Natural killer cell treated with Interleukin-12 subunit alpha and Interleukin-12 subunit beta and Interleukin-15 and Interleukin-18, amount 100 ng/mL, for 72 hours (primary cell): Measurements from ENCODE around the gene PAQR5. TPM values are rescaled to one million over a fixed set of nuclear protein-coding genes. Genes with fewer than 3 reads are reported as not detected.
"Not testable (repeated sequence)": the region's sequence is repeated elsewhere in the genome, so short reads cannot be mapped to it uniquely, and the experiment has no call there.

Experiments used
- ATAC-seq, 2 donors: fragments of 150-1000 bp; cut with Tn5 transposase in 1 of 2; sonication (Bioruptor Pico), chemical (Tn5 transposase) in 1 of 2; 2 replicates each; pipeline ENCODE4 v1.10.0; 2021
- DNase-seq: peaks from one replicate; pipeline ENCODE4 v3.0.0; 2022; ENCODE audit warnings: low spot score
- H3K27ac Mint-ChIP-seq, 2 donors: 1 replicate in 1 of 2; 2 replicates in 1 of 2; pipeline ENCODE4 v1.8.0; 2022; ENCODE audit warnings: mixed read lengths in 2 of 2, mild to moderate bottlenecking in 1 of 2, moderate library complexity in 1 of 2
- H3K27me3 Mint-ChIP-seq, 2 donors: 1 replicate in 1 of 2; 2 replicates in 1 of 2; pipeline ENCODE4 v1.8.0; 2022; ENCODE audit warnings: mixed read lengths in 2 of 2
- H3K36me3 Mint-ChIP-seq: one replicate; pipeline ENCODE4 v1.8.0; 2022; ENCODE audit warnings: mixed read lengths
- H3K4me1 Mint-ChIP-seq, 2 donors: 1 replicate in 1 of 2; 2 replicates in 1 of 2; pipeline ENCODE4 v1.8.0; 2022; ENCODE audit warnings: low read depth in 2 of 2, mixed read lengths in 2 of 2, mild to moderate bottlenecking in 1 of 2
- H3K4me3 Mint-ChIP-seq: one replicate; pipeline ENCODE4 v1.8.0; 2022; ENCODE audit warnings: mixed read lengths
- H3K9me3 Mint-ChIP-seq: 2 replicates; pipeline ENCODE4 v1.8.0; 2022; ENCODE audit warnings: mixed read lengths
- total RNA-seq, 2 donors: library from RNA; stranded (reverse); gene quantifications; one replicate each; pipeline ENCODE4 v1.2.3, GENCODE V29; 2022

Gene PAQR5
- total RNA-seq, 2 donors from 2014 or later = not detected

DNA sequence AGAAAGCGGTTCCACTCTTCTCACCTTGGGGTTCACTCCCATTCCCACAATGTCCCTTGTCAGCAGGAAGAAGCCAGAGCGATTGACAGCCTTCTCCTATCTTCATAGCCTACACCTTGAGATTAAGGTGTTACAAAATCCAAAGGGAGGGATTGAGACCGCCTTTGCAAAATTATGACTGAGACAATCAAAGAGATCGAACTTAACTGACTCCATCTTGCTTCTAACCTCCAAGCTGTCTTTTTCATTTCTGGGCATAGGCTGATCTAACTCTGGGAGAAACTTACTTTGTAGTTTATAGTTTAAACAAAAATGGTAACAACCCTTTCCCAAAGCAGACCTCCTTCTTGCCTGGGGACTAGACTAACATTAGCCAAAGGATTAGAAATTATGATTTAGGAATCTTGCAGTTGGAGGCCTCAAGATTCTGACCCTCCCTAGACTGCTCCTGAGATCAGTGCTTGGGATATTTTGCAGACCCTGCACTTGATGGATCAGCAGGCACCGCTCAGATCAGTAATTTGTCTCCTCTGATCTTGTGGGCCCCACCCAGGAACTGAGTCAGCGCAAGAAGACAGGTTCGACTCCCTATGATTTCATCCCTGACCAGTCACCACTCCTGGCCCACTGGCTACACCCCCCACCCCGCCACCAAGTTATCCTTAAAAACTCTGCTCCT is 40.0 kb downstream of the PAQR5 start:
- H3K27ac Mint-ChIP-seq = no peak overlapping the region
- ATAC-seq = no peak
- H3K4me1 Mint-ChIP-seq = no peaks in the 10 kb centered on the region
- no peak for DNase-seq
- no peaks in the 10 kb centered on the region for H3K36me3 Mint-ChIP-seq
- peaks cover 4 to 17% of the 10 kb centered on the region in 2 donors for H3K27me3 Mint-ChIP-seq
- no peak overlapping the region for H3K4me3 Mint-ChIP-seq
- H3K9me3 Mint-ChIP-seq = no peaks in the 10 kb centered on the region

DNA sequence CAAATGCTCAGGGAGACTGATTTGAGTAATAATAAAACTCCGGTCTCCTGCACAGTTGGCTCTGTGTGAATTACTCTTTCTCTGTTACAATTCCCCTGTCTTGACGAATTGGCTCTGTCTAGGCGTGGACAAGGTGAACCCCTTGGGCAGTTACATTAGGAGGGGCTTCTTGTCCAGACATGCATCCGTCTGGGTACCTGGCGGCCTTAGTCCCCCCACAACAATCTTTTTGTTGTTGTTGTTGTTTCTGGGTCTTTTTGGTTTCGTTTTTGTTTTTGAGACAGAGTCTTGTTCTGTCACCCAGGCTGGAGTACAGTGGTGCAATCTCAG is 40.5 kb downstream of the PAQR5 start:
- DNase-seq, H3K9me3 Mint-ChIP-seq, ATAC-seq, H3K36me3 Mint-ChIP-seq, H3K27ac Mint-ChIP-seq, H3K4me1 Mint-ChIP-seq, H3K4me3 Mint-ChIP-seq: not testable (repeated sequence)
- H3K27me3 Mint-ChIP-seq = peaks cover 3 to 20% of the 10 kb centered on the region in 2 donors

DNA sequence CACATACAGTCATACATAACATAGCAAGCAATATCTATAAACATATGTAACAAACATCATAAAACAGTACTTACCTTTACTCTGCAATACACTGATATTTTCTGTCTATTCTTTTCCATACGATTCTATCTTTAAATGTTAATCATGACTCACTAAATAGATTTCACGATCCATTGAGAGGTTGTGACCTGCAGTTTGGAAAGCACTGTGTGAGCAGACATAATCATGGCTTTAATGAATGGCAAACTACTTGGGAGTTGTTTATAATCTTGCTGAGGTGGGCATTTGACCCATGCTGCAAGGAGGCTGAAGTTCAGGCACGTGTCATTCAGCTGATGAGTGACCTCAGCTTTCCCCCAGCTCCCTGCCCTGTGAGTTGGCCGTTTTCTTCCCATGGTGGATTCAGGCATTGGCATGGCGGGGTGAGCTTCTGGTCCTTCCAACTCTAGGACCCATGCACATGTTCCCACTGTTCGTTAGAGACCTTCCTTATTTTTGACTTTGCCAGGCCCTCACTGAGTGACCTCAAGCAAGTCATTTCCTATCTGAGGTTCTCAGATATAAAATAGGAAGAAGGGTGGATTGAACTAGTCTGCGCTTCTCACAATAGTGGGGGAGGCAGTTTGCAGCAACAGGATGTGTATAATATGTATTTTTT is 41.7 kb downstream of the PAQR5 start:
- H3K36me3 Mint-ChIP-seq = no peaks in the 10 kb centered on the region
- ATAC-seq (no peak), DNase-seq (no peak)
- no peak overlapping the region for H3K4me3 Mint-ChIP-seq
- peaks cover 0 to 19% of the 10 kb centered on the region in 2 donors for H3K27me3 Mint-ChIP-seq
- no peak overlapping the region for H3K27ac Mint-ChIP-seq
- no peaks in the 10 kb centered on the region for H3K4me1 Mint-ChIP-seq
- no peaks in the 10 kb centered on the region for H3K9me3 Mint-ChIP-seq

DNA sequence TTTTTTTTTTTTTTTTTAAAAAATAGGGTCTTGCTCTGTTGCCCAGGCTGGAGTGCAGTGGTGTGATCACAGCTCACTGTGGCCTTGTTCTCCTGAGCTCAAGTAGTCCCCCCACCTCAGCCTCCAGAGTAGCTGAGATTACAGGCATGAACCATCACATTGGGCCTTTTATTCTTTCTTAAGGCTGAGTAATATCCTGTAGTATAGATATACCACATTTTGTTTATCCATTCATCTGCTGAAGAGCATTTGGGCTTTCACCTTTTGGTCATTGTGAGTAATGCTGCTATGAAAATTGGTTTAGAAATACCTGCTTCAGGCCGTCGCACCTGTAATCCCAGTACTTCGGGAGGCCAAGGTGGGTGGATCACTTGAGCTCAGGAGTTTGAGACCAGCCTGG is 42.6 kb downstream of the PAQR5 start:
- Mint-ChIP-seq H3K27ac (no peak overlapping the region), H3K27me3 (peaks cover 0 to 19% of the 10 kb centered on the region in 2 donors), H3K4me1 (no peaks in the 10 kb centered on the region), H3K4me3 (no peak overlapping the region), H3K9me3 (no peaks in the 10 kb centered on the region), H3K36me3 (no peaks in the 10 kb centered on the region)
- DNase-seq (no peak), ATAC-seq (no peak)

DNA sequence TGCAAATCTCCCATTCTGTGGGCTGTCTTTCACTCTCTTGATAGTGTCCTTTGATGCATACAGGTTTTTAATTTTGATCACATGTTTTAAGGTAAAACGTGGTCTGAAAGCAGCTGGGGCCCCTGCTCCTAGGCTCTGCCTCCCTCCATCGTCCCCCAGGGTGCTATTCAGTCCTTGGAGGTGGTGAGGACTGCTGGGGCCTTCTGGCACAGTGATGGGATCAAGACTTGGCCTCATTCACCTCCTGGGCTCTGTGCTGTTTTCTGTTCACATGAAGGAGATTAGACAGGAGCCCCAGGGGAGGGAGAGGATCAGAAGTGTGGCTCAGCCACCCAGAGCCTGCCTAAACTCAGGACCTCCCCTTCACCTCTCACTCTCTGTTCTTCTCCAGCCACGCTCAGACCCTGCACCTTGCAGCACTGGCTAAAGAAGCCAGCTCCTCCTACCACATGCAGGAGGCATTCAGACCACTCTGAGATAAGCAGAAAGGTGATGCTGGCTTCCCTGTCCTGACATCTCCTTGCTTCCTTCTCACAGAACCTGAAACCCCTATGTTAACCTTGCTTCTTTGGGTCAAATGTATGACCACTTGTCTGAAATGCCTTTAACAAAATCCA is 43.9 kb downstream of the PAQR5 start:
- DNase-seq (no peak), ATAC-seq (peak in 1 of 2 donors; percentile 36)
- Mint-ChIP-seq H3K4me1 (no peaks in the 10 kb centered on the region), H3K9me3 (no peaks in the 10 kb centered on the region), H3K4me3 (no peak overlapping the region), H3K27me3 (peaks cover 0 to 19% of the 10 kb centered on the region in 2 donors), H3K36me3 (no peaks in the 10 kb centered on the region), H3K27ac (no peak overlapping the region)

DNA sequence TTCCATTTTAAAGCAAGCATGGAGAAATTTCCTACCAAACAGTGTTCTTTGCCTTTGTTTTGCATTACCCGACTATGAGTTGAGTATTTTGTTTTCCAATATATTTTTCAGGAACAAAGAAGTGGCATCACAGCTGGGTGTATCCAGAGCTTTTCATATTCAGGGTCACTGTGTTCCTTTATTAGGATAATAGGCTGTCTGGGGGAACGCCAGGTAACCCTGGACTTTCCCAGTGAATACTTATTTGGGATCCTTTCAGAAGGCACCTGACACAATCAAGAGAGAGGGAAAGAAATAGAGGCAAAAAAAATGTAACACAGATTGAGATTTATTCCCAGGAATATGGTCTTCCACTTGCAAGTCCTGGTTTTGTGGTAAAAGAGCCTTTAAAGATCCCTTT is 44.4 kb downstream of the PAQR5 start:
- H3K27ac Mint-ChIP-seq = no peak overlapping the region
- peaks cover 0 to 19% of the 10 kb centered on the region in 2 donors for H3K27me3 Mint-ChIP-seq
- no peaks in the 10 kb centered on the region for H3K4me1 Mint-ChIP-seq
- no peaks in the 10 kb centered on the region for H3K36me3 Mint-ChIP-seq
- H3K9me3 Mint-ChIP-seq = no peaks in the 10 kb centered on the region
- DNase-seq = no peak
- no peak for ATAC-seq
- H3K4me3 Mint-ChIP-seq = no peak overlapping the region

DNA sequence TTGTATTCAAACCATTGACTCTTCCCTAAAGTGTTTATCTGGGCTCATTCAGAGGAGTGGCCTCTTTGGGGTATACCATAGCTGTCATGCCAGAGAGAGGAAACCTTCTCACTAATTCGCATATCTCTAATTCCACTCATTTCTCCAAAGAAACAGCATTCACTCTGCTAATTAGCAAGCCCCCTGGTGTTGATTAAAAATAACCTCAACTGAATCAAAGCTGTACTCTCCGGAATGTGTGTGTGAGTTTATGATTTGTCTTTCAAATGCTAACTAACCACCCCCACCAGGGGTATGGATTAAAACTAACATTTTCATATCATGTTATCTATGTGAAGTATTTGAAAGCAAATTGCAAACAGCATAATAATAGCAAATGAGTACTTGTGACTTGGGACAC is 45.5 kb downstream of the PAQR5 start:
- no peaks in the 10 kb centered on the region for H3K36me3 Mint-ChIP-seq
- DNase-seq (no peak), ATAC-seq (no peak)
- no peaks in the 10 kb centered on the region for H3K9me3 Mint-ChIP-seq
- peaks cover 0 to 19% of the 10 kb centered on the region in 2 donors for H3K27me3 Mint-ChIP-seq
- no peaks in the 10 kb centered on the region for H3K4me1 Mint-ChIP-seq
- no peak overlapping the region for H3K27ac Mint-ChIP-seq
- no peak overlapping the region for H3K4me3 Mint-ChIP-seq

DNA sequence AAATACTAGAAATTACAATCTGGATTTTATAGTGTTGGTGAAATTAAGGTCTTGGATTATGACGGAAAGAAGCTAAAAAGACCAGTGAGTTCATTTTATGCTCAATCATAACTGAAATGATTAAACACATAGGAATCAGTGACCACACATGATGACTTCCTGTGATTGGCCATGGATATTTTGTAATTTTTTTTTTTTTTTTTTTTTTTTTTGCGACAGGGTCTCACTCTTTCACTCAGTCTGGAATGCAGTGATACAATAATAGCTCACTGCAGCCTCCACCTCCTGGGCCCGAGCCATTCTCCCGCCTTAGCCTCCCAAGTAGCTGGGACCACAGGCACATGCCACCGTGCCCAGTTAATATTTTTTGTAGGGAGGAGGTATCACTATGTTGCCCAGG is 47.4 kb downstream of the PAQR5 start:
- H3K4me1 Mint-ChIP-seq = no peaks in the 10 kb centered on the region
- H3K27ac Mint-ChIP-seq = no peak overlapping the region
- ATAC-seq (no peak), DNase-seq (no peak)
- peaks cover 0 to 19% of the 10 kb centered on the region in 2 donors for H3K27me3 Mint-ChIP-seq
- no peak overlapping the region for H3K4me3 Mint-ChIP-seq
- no peaks in the 10 kb centered on the region for H3K36me3 Mint-ChIP-seq
- no peaks in the 10 kb centered on the region for H3K9me3 Mint-ChIP-seq

DNA sequence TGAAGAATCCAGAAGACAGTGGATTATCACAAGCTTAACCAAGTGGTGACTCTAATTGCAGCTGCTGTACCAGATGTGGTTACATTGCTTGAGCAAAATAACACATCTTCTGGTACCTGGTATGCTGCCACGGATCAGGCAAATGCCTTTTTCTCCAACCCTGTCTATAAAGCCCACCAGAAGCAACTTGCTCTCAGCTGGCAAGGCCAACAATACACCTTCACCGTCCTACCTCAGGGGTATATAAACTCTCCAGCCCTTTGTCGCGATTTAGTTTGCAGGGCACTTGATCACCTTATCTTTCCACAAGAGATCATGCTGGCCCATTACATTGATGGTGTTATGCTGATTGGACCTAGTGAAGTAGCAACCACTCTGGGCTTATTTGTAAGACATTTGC is 52.6 kb downstream of the PAQR5 start:
- H3K27me3 Mint-ChIP-seq = peaks cover 0 to 10% of the 10 kb centered on the region in 2 donors
- H3K27ac Mint-ChIP-seq = no peak overlapping the region
- no peak overlapping the region for H3K4me3 Mint-ChIP-seq
- H3K36me3 Mint-ChIP-seq = no peaks in the 10 kb centered on the region
- no peaks in the 10 kb centered on the region for H3K4me1 Mint-ChIP-seq
- no peak for ATAC-seq
- no peak for DNase-seq
- H3K9me3 Mint-ChIP-seq = no peaks in the 10 kb centered on the region

DNA sequence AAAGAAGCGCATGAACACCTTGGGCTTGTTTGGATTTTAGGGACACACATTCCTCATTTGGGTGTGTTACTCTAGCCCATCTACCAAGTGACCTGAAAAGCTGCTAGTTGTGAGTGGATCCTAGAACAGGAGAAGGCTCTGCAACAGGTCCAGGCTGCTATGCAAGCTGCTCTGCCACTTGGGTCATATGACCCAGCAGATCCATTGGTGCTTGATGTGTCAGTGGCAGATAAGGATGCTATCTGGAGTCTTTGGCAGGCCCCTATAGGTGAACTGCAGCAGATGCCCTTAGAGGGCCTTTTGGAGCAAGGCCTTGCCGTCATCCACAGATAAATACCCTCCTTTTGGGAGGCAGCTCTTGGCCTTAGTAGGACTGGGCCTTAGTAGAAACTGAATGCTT is 53.2 kb downstream of the PAQR5 start:
- no peak overlapping the region for H3K4me3 Mint-ChIP-seq
- no peaks in the 10 kb centered on the region for H3K36me3 Mint-ChIP-seq
- DNase-seq = no peak
- H3K27me3 Mint-ChIP-seq = peaks cover 4 to 12% of the 10 kb centered on the region in 2 donors
- ATAC-seq = no peak
- no peaks in the 10 kb centered on the region for H3K4me1 Mint-ChIP-seq
- no peak overlapping the region for H3K27ac Mint-ChIP-seq
- no peaks in the 10 kb centered on the region for H3K9me3 Mint-ChIP-seq

DNA sequence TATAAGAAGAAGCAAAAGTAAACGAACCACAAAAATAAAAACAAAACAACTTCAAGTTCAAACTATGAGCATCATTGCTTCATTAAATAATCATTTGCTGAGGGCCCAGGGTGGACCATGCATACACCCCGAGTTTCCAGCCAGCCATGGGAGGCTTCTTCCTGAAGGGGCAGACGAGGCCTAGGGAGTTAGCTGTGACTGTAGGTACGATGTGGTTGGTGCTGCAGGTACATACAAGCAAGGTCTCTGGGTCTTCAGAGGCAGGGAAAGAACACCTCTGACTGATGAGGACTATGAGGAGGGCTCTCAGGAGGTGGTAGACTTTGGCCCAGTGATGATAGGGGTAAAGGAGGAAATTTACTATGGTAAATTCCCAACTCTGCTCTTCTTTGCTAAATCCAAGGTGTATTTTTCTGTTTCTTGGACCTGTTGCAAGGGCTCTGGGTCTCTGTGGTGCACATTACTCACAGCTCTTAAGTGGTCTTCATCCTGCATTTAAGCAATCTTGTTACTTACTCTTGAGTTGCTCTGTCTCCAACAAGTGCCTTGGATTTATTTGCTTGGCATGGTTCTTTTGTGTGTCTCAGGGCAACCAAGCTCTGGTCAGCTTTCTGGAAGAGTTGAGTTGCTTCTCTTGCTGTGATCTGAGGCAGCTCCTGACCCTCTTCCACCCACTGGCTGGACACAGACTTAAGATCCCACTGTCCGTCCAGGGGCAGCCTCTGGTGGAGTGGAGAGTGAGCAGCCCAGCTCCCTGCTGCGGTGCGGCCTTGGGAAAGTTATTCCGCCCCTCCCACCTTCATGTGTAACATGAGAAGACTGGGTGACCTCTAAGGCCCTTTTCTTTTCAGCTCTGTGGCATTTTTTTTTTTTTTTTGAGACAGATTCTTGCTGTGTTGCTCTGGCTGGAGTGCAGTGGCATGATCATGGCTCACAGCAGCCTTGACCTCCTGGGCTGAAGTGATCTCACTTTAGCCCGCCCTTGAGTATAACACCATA is 59.4 kb downstream of the PAQR5 start:
- DNase-seq (no peak), ATAC-seq (no peak)
- Mint-ChIP-seq H3K36me3 (no peaks in the 10 kb centered on the region), H3K4me3 (no peak overlapping the region), H3K27ac (no peak overlapping the region), H3K4me1 (no peaks in the 10 kb centered on the region), H3K27me3 (peaks cover 12 to 20% of the 10 kb centered on the region in 2 donors), H3K9me3 (no peaks in the 10 kb centered on the region)

DNA sequence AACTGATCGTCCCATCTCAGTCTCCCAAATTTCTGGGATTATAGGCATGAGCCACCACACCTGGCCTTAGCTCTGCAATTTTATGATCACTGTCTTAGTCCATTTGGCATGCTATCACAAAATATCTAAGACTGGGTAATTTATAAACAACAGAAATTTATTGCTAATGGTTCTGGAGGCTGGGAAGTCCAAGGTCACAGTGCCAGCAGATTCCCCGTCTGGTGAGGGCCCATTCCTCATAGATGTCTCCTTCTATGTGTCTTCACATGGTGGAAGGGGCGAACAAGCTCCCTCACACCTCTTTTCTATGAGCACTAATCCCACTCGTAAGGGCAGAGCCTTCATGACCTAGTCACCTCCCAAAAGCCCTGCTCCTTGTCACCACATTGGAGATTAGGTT is 60.1 kb downstream of the PAQR5 start:
- H3K9me3 Mint-ChIP-seq = no peaks in the 10 kb centered on the region
- no peak overlapping the region for H3K27ac Mint-ChIP-seq
- H3K36me3 Mint-ChIP-seq = no peaks in the 10 kb centered on the region
- H3K27me3 Mint-ChIP-seq = peaks cover 12 to 21% of the 10 kb centered on the region in 2 donors
- H3K4me1 Mint-ChIP-seq = no peaks in the 10 kb centered on the region
- no peak for DNase-seq
- no peak overlapping the region for H3K4me3 Mint-ChIP-seq
- ATAC-seq = no peak

DNA sequence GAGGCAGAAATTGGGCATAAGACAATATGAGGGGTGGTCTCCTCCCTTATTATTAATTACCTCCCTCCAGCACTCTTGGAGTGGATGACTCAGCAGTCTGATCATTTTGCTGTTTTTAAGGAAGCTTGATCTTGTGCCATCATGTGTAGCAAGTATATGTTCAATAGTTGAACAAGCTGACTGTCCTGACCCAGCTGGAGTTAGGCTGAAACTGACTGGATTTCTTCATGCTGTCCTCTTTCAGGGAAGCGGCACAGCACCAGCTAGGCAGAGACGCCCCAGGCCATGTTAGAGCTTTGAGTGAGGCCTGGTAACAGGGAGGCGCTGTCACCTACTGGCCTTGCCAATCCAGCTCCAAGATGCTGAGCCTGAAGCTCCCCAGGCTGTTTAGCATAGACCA is 61.0 kb downstream of the PAQR5 start:
- Mint-ChIP-seq H3K27me3 (peaks cover 12 to 21% of the 10 kb centered on the region in 2 donors), H3K36me3 (no peaks in the 10 kb centered on the region), H3K27ac (no peak overlapping the region), H3K4me3 (no peak overlapping the region), H3K9me3 (no peaks in the 10 kb centered on the region), H3K4me1 (no peaks in the 10 kb centered on the region)
- DNase-seq = no peak
- ATAC-seq = no peak
